ENCODE data around the gene CFAP65. TPM values are rescaled to one million over a fixed set of nuclear protein-coding genes. Genes with fewer than 3 reads are reported as not detected.

Gene CFAP65
- total RNA-seq, 4 donors from 2014 or later = 1.5 to 3.6 TPM; not detected in 2

DNA sequence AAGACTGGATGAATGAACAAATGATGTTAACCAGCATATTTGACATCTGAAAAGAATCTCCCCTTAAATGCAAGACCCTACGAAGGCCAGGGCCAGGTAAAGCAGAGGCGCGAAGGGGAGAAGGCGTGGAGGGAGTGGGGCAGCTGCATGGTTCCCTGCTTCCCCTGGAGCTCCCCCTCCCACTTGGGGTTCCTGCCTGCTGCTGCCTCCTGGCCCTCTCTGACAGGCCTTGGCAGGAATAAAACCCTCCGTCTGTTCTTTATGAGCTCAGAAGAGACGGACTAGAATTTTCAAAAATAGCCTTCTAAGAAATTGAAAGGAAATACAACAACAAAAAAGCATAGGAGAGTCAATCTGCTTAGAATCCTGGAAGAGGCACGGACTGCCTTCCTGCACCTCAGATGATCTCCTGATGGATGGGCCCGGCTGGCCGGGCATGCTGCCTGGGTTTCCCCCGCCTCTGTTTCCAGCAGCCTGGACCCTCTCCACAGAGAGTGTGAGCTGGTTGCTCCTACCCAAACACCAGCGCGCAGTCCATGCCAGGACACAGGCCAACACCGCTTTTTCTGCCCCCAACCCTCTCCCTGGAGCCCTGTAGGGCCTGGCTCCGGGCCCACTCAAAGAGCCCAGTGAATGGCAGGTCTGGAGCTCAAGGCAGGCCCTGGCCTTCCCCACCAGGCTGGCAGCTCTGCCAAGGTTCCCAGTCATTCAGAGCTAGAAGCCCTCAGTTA, 23.9 kb downstream of the CFAP65 start:
- no peaks in the 10 kb centered on the region for H3K9me3 ChIP-seq
- DNase-seq = peak in 1 of 3 donors; percentile 30
- no peaks in the 10 kb centered on the region for H3K27me3 ChIP-seq
- no peak overlapping the region for H3K4me3 ChIP-seq
- no peaks in the 10 kb centered on the region for H3K4me1 ChIP-seq
- no peak overlapping the region for H3K27ac ChIP-seq
- H3K36me3 ChIP-seq = no peaks in the 10 kb centered on the region
- TF ChIP-seq POLR2A (IDR thresholded peaks at IDR 0.05) (no peak), CTCF (IDR thresholded peaks at IDR 0.05) (no peak)

DNA sequence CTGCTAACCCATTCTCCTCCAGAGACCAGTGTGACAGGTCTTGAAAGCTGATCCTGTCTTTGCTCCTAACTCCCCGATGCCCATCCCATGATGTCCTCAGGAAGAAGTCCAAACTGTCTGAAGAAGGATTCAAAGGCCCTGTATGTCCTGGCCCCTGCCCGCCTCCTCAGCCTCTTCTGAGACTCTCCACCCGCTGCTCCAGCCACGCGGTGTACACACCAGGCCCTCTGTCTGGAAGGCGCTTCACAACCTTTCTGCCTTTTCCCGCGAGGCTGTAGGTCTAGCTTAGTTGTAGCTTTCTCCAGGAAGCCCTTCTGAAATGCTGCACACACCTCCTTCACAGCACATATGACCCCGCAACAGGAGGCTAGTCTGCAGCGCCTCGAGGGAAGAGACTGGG, 24.6 kb downstream of the CFAP65 start:
- TF ChIP-seq POLR2A (IDR thresholded peaks at IDR 0.05) (no peak), CTCF (IDR thresholded peaks at IDR 0.05) (no peak)
- Histone ChIP-seq H3K4me3 (no peak overlapping the region), H3K4me1 (no peaks in the 10 kb centered on the region), H3K27ac (no peak overlapping the region), H3K27me3 (no peaks in the 10 kb centered on the region), H3K36me3 (no peaks in the 10 kb centered on the region), H3K9me3 (no peaks in the 10 kb centered on the region)
- DNase-seq = no peak

DNA sequence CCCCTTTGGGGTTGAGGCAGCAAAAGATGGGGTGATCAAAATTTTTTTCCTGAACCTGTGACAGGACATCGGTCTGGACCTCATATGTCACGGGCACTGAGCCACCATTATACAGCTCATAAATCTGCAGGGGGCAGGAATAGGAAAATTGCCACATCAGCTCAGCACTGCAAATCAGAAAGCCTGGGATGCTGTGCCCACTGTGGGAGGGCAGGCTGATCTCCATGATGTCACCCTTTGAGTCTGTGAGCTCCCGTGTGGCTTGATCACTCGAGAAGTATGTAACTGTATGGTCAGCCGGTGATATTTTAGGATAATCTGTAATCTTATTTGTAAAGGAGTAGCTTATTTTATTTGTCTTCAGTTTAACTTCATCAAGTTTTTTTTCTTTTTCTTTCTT, 30.4 kb downstream of the CFAP65 start:
- no peaks in the 10 kb centered on the region for H3K4me1 ChIP-seq
- no peak overlapping the region for H3K27ac ChIP-seq
- no peaks in the 10 kb centered on the region for H3K27me3 ChIP-seq
- H3K4me3 ChIP-seq = no peak overlapping the region
- no peak for TF ChIP-seq POLR2A (IDR thresholded peaks at IDR 0.05)
- TF ChIP-seq CTCF (IDR thresholded peaks at IDR 0.05) = no peak
- H3K36me3 ChIP-seq = no peaks in the 10 kb centered on the region
- H3K9me3 ChIP-seq = no peaks in the 10 kb centered on the region
- no peak for DNase-seq

- Histone ChIP-seq H3K27me3 (no peaks in the 10 kb centered on the region), H3K4me3 (no peak overlapping the region), H3K4me1 (no peaks in the 10 kb centered on the region), H3K27ac (no peak overlapping the region), H3K36me3 (no peaks in the 10 kb centered on the region), H3K9me3 (no peaks in the 10 kb centered on the region)
- DNase-seq = peak in 1 of 3 donors; percentile 68
- peak in 4 of 6 experiments; percentile 35 to 62 (median 58) for TF ChIP-seq CTCF (IDR thresholded peaks at IDR 0.05)
- TF ChIP-seq POLR2A (IDR thresholded peaks at IDR 0.05) = no peak
Observed at GRCh38 chr2:219010162-219010756, 31.1 kb downstream of the CFAP65 start.

DNA sequence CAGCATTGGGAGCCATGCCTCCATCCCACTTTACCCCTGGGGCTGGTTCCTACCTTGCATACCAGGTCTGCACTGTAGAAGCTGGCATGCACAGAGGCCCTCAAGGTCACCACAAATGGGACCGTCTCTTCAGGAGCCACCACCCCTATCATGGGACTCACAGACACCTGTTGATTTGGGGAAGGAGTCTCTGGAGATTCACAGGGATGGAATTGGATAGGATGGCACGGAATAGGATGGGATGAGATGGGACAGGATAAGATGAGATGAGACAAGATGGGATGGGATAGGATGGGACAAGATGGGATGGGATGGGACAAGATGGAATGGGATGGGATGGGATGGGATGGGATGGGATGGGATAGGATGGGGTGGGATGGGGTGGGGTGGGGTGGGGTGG, 32.0 kb downstream of the CFAP65 start:
- H3K27ac ChIP-seq = no peak overlapping the region
- no peaks in the 10 kb centered on the region for H3K4me1 ChIP-seq
- TF ChIP-seq POLR2A (IDR thresholded peaks at IDR 0.05) (no peak), CTCF (IDR thresholded peaks at IDR 0.05) (no peak)
- DNase-seq = no peak
- H3K4me3 ChIP-seq = no peak overlapping the region
- no peaks in the 10 kb centered on the region for H3K36me3 ChIP-seq
- H3K9me3 ChIP-seq = no peaks in the 10 kb centered on the region
- H3K27me3 ChIP-seq = no peaks in the 10 kb centered on the region
